HEK293T (cell line): ENCODE results near the gene KIF3A.
A peak's percentile ranks its signal among the peaks of the same experiment; 100 is the strongest.

Source experiments
- CTCF ChIA-PET: fragments of 350-600 bp; formaldehyde crosslinking; extraction: SDS; loops from one replicate; lab custom pipeline; 2021; ENCODE audit warnings: antibody characterized with exemption, inconsistent platforms; lab: Yijun Ruan, JAX
- POLR2A ChIA-PET: fragments of 350-600 bp; formaldehyde crosslinking; extraction: SDS; loops from one replicate; lab custom pipeline; 2020; ENCODE audit warnings: antibody characterized with exemption, inconsistent platforms; lab: Yijun Ruan, JAX
- DNase-seq: peaks from one replicate; pipeline ENCODE4 v3.0.0; 2012; ENCODE audit warnings: mixed read lengths; ENCODE audit errors: extremely low spot score
- ARNT ChIP-seq: fragments of 450-650 bp; IDR thresholded peaks from 2 replicates; pipeline ENCODE4 v1.6.1; 2017; ENCODE audit warnings: mild to moderate bottlenecking
- BHLHE40 ChIP-seq: fragments of 450-650 bp; IDR thresholded peaks from 2 replicates; pipeline ENCODE4 v1.6.1; 2016; ENCODE audit warnings: mild to moderate bottlenecking, moderate library complexity, borderline replicate concordance
- CTBP1 ChIP-seq: fragments of 450-650 bp; IDR thresholded peaks from 2 replicates; pipeline ENCODE4 v1.6.1; 2016; ENCODE audit warnings: borderline replicate concordance
- ELF4 ChIP-seq: fragments of 450-650 bp; IDR thresholded peaks from 2 replicates; pipeline ENCODE4 v1.6.1; 2017; ENCODE audit warnings: antibody characterized with exemption
- FOXA1 ChIP-seq: fragments of 450-650 bp; IDR thresholded peaks from 2 replicates; pipeline ENCODE4 v1.6.1; 2016; ENCODE audit warnings: mild to moderate bottlenecking
- FOXK2 ChIP-seq: fragments of 450-650 bp; IDR thresholded peaks from 2 replicates; pipeline ENCODE4 v1.6.1; 2016; ENCODE audit warnings: mild to moderate bottlenecking
- FOXM1 ChIP-seq: fragments of 450-650 bp; IDR thresholded peaks from 2 replicates; pipeline ENCODE4 v1.6.1; 2017; ENCODE audit warnings: mild to moderate bottlenecking, borderline replicate concordance
- HDGF ChIP-seq: fragments of 450-650 bp; IDR thresholded peaks from 2 replicates; pipeline ENCODE4 v1.6.1; 2017; ENCODE audit warnings: antibody characterized with exemption, borderline replicate concordance
- L3MBTL2 ChIP-seq: fragments of 450-650 bp; conservative IDR thresholded peaks from 2 replicates; pipeline ENCODE4 v1.6.1; 2016; ENCODE audit warnings: mild to moderate bottlenecking
- LEF1 ChIP-seq: fragments of 450-650 bp; IDR thresholded peaks from 2 replicates; pipeline ENCODE4 v1.6.1; 2017; ENCODE audit warnings: mild to moderate bottlenecking, borderline replicate concordance
- NFRKB ChIP-seq: fragments of 450-650 bp; IDR thresholded peaks from 2 replicates; pipeline ENCODE4 v1.6.1; 2016; ENCODE audit warnings: mild to moderate bottlenecking, moderate library complexity
- PKNOX1 ChIP-seq: fragments of 450-650 bp; IDR thresholded peaks from 2 replicates; pipeline ENCODE4 v1.6.1; 2016
- SP1 ChIP-seq: fragments of 450-650 bp; IDR thresholded peaks from 2 replicates; pipeline ENCODE4 v1.6.1; 2017
- SUZ12 ChIP-seq: fragments of 450-650 bp; IDR thresholded peaks from 2 replicates; pipeline ENCODE4 v1.6.1; 2016; ENCODE audit warnings: mild to moderate bottlenecking
- TARDBP ChIP-seq: fragments of 450-650 bp; IDR thresholded peaks from 2 replicates; pipeline ENCODE4 v1.6.1; 2016
- ZNF384 ChIP-seq: fragments of 450-650 bp; IDR thresholded peaks from 2 replicates; pipeline ENCODE4 v1.6.1; 2016

KIF3A gene

GRCh38 chr5:132749506-132749905 is 12.2 kb upstream of the KIF3A start:
- ChIA-PET POLR2A (no interaction called here), CTCF (interaction anchor here (1.6 kb wide), 1 partner anchor 223 kb away, joined by 4 read pairs; no protein-coding TSS in a partner anchor)
- DNase-seq, result peak; percentile 3
- TF ChIP-seq NFRKB, result no peak
- no peak for TF ChIP-seq SP1
- no peak for TF ChIP-seq PKNOX1
- TF ChIP-seq LEF1, result no peak
- TF ChIP-seq ELF4, result no peak
- no peak for TF ChIP-seq HDGF
- no peak for TF ChIP-seq ZNF384
- TF ChIP-seq CTBP1, result no peak

- POLR2A ChIA-PET, result interaction anchor here (0.9 kb wide), 1 partner anchor 11 kb away, joined by 3 read pairs; the partner anchor contains the start of gene KIF3A
- CTCF ChIA-PET, result interaction anchor here (1.1 kb wide), 1 partner anchor 9 kb away, joined by 3 read pairs; no protein-coding TSS in a partner anchor
- no peak for TF ChIP-seq L3MBTL2
- no peak for TF ChIP-seq SP1
- no peak for TF ChIP-seq NFRKB
- no peak for TF ChIP-seq ELF4
- no peak for TF ChIP-seq FOXM1
- no peak for TF ChIP-seq ARNT
- no peak for TF ChIP-seq FOXA1
- no peak for TF ChIP-seq SUZ12
- no peak for TF ChIP-seq FOXK2
- no peak for TF ChIP-seq TARDBP
- no peak for TF ChIP-seq HDGF
- TF ChIP-seq ZNF384, result no peak
- TF ChIP-seq PKNOX1, result no peak
- TF ChIP-seq BHLHE40, result no peak
- TF ChIP-seq LEF1, result no peak
- DNase-seq, result peak; percentile 2
Observed at GRCh38 chr5:132748522-132749000, 11.2 kb upstream of the KIF3A start.

DNA sequence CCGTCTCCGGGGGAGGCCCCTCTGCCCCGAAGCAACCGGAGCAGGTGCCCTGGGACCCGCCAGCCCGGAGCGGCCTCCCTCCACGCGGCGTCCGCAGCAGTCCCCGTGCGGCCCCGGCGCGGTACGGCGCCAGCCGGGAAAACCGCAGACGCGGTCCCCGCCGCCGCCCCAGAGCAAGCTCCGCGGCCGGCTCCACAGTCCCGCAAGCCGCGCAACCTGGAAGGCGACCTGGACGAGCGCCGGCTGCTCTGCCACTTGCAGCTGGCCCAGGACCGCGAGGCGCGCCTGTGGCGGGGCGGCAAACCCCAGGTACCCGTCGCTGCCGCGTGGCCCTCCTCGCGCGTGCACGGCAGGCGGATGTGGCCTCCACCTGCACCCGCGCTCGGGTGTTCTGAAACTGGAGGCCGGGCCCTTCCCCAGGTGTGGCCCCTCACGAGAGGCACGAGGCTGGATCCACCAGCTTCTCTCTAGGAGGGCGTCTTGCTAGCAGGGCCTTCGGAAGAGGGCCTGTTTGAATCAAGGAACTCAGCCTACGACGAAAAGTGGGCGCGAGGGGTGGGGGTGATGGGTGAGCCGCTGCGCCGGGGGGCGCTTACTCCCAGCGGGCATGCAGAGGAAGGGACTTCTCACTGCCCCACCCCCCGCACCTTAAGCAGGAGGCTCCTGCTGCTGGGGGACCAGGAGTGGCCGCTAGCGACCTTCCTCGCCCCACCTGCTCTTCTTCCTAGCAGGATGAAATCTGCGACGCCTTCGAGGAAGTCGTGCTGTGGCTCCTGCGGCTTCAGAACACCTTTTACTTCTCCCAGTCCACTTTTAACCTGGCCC is 10.5 kb upstream of the KIF3A start:
- peak; percentile 3 for DNase-seq
- ChIA-PET POLR2A (interaction anchor here (0.6 to 1.3 kb wide), 6 partner anchors 8 to 116 kb away, joined by 3 to 12 read pairs (median 4); partner anchors contain the start of gene KIF3A), CTCF (interaction anchor here (1.1 to 2.2 kb wide), 5 partner anchors 8 to 73 kb away, joined by 3 to 12 read pairs (median 7); partner anchors contain the start of gene KIF3A)
- TF ChIP-seq ZNF384, result no peak
- TF ChIP-seq SUZ12, result no peak
- no peak for TF ChIP-seq FOXM1
- no peak for TF ChIP-seq TARDBP
- TF ChIP-seq NFRKB, result no peak

DNA sequence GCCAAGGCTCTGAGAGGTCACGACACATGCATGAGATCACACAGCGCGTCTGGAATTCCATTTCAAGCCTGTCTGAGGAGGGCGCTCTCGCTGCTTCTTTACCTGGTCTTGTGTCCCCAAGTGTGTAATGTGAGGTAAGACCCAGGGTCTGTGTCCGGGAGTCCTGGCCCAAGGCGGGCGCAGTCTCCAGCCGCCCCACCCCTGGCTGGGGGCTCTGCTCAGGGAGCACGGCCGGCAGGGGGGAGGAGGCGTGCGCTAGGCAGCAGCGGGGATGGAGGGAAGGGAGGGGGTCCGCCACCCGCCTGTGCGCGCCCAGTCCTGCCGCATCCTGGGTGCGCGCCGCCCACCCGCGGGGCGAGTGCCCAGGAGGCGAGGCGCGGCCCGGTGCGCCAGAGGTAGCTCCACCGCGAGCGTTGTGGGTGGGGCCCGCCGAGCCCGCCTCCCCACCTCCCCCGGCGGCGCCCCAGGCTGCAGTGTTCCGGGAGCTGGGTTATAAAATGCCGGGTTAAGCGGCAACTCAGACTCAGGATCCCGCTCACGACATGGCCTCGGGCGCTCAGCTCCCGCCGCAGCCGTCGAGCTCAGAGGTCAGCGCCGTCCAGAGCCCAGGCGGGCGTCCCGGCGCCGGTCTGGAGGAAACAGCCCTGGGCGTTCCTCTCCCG is 9.7 kb upstream of the KIF3A start, which contains the start of gene CCNI2:
Gene CCNI2, plus strand, starts transcription at position 473 of the 662 bp plus-strand sequence. Its CDS starts 70 bp downstream, at position 543.
- POLR2A ChIA-PET, result interaction anchor here (0.6 to 1.3 kb wide), 5 partner anchors 8 to 117 kb away, joined by 3 to 12 read pairs (median 4); partner anchors contain the start of gene KIF3A
- CTCF ChIA-PET, result interaction anchor here (0.6 to 2.2 kb wide), 11 partner anchors 9 to 127 kb away, joined by 3 to 12 read pairs (median 4); partner anchors contain the start of gene KIF3A
- DNase-seq, result peak; percentile 49
- TF ChIP-seq FOXA1 (no peak), FOXK2 (no peak), FOXM1 (no peak), PKNOX1 (no peak), CTBP1 (no peak), LEF1 (no peak), BHLHE40 (no peak), ZNF384 (no peak), TARDBP (no peak), L3MBTL2 (no peak), SUZ12 (no peak), ARNT (no peak), SP1 (no peak), ELF4 (no peak), NFRKB (no peak), HDGF (no peak)

DNA sequence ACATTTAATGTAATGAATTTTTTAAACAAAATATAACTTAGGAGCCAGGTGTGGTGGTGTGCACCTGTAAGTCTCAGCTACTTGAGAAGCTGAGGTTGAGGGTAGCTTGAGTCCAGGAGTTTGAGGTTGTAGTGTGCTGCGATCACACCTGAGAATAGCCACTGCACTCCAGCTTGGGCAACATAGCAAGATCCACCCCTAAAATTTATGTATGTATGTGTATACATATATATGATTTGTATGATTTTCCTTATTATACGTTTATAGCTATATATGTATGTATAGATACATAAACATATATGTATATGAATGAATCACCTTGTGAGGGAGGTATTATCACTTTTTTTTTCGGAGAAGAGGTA is 9.2 kb upstream of the KIF3A start:
- ChIA-PET POLR2A (interaction anchor here (0.6 to 1.3 kb wide), 5 partner anchors 9 to 29 kb away, joined by 3 to 12 read pairs (median 4); partner anchors contain the start of gene KIF3A), CTCF (interaction anchor here (0.6 to 2.2 kb wide), 11 partner anchors 9 to 128 kb away, joined by 3 to 12 read pairs (median 4); partner anchors contain the start of gene KIF3A)
- TF ChIP-seq FOXK2 (no peak), BHLHE40 (no peak), LEF1 (no peak), TARDBP (no peak), ARNT (no peak), PKNOX1 (no peak), SUZ12 (no peak), FOXM1 (no peak), SP1 (no peak)
- DNase-seq, result no peak
